ENCODE measurements around the gene ANKRD36C. TPM values are rescaled to one million over a fixed set of nuclear protein-coding genes. Genes with fewer than 3 reads are reported as not detected.
"Not testable (repeated sequence)": the region's sequence is repeated elsewhere in the genome, so short reads cannot be mapped to it uniquely, and the experiment has no call there.

ANKRD36C gene
- total and polyA plus RNA-seq, 3 experiments from 2014 or later: 22.7 to 29.8 (median 26.6) TPM

DNA sequence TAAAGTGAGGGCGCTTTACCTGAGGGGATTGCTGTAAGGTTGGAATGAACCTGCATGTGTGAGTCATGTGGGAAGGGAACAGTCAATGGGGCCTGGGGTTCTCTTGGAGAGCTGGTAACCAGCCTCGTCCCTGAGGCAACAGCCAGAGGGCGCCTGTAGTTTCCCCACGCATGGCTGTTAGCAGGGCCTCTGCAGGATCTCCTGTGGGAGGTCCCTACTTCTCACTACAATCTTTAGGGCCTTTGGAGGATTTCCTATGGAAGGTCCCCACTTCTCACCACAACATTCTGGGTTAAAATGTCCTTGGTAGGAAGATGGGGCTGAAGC, 19.5 kb upstream of the ANKRD36C start:
- H3K9me3 Mint-ChIP-seq; H3K36me3 Mint-ChIP-seq; H3K4me3 ChIP-seq (ENCODE audit: low read length); H3K4me1 ChIP-seq (ENCODE audit: insufficient read depth, low read length); CTCF ChIA-PET; POLR2A ChIA-PET; H3K27ac ChIP-seq (ENCODE audit: low read depth, low read length); H3K9me3 ChIP-seq (ENCODE audit: low read length); H3K36me3 ChIP-seq (ENCODE audit: insufficient read depth, low read length); H3K27me3 ChIP-seq (ENCODE audit: insufficient read depth, low read length, poor library complexity, severe bottlenecking): not testable (repeated sequence)
- peaks cover 9 to 18% (median 12%) of the 10 kb centered on the region in 3 donors for H3K4me1 Mint-ChIP-seq
- DNase-seq: peak in 1 of 5 donors; percentile 12
- peak overlapping the region in 4 of 8 donors; percentile 52 to 81 (median 76) for H3K27ac Mint-ChIP-seq
- peaks cover 1 to 14% of the 10 kb centered on the region in 2 donors for H3K27me3 Mint-ChIP-seq
- H3K4me3 Mint-ChIP-seq: peak overlapping the region; percentile 59 to 84 (median 64)

GRCh38 chr2:96010320-96011128, 18.9 kb upstream of the ANKRD36C start:
- H3K4me1 Mint-ChIP-seq: peaks cover 9 to 18% (median 12%) of the 10 kb centered on the region in 3 donors
- peak overlapping the region; percentile 47 for H3K27ac ChIP-seq (ENCODE audit: low read depth, low read length)
- CTCF ChIA-PET: interaction anchor here (1.3 kb wide), 1 partner anchor 12 kb away, joined by 5 read pairs; no protein-coding TSS in a partner anchor
- peak; percentile 93 to 97 (median 96) for DNase-seq
- H3K36me3 Mint-ChIP-seq; H3K9me3 ChIP-seq (ENCODE audit: low read length); H3K4me1 ChIP-seq (ENCODE audit: insufficient read depth, low read length); H3K36me3 ChIP-seq (ENCODE audit: insufficient read depth, low read length); H3K9me3 Mint-ChIP-seq; H3K27me3 ChIP-seq (ENCODE audit: insufficient read depth, low read length, poor library complexity, severe bottlenecking); POLR2A ChIA-PET: not testable (repeated sequence)
- peaks cover 1 to 18% of the 10 kb centered on the region in 2 donors for H3K27me3 Mint-ChIP-seq
- peak overlapping the region; percentile 28 for H3K4me3 ChIP-seq (ENCODE audit: low read length)
- H3K4me3 Mint-ChIP-seq: peak overlapping the region; percentile 73 to 88 (median 77)
- H3K27ac Mint-ChIP-seq: peak overlapping the region; percentile 72 to 93 (median 89)

DNA sequence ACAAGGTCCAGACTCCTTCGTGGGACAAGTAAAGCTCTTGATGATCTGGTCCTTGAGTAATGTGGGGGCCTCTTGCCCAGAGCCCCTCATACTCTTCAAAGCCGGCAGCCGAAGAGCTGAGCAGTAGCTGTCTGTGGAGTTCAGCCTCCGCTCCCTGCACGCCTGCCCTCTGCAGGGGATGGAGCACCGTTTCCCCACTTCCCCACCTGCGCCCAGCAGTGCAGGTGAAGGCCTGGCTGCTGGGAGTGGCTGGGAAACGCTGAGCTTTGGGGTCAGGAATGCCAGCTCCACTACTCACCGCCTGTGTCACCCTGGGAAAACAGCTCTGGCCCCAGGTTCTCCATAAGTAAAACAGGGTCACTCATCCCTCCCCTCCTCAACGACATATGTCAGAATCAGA, 18.2 kb upstream of the ANKRD36C start:
- POLR2A ChIA-PET; H3K36me3 Mint-ChIP-seq; H3K4me1 ChIP-seq (ENCODE audit: insufficient read depth, low read length); H3K27me3 ChIP-seq (ENCODE audit: insufficient read depth, low read length, poor library complexity, severe bottlenecking); H3K36me3 ChIP-seq (ENCODE audit: insufficient read depth, low read length); H3K9me3 Mint-ChIP-seq; H3K9me3 ChIP-seq (ENCODE audit: low read length): not testable (repeated sequence)
- H3K27me3 Mint-ChIP-seq: peaks cover 1 to 25% of the 10 kb centered on the region in 2 donors
- H3K27ac Mint-ChIP-seq: peak overlapping the region; percentile 72 to 95 (median 89)
- DNase-seq: peak in 1 of 5 donors; percentile 11
- CTCF ChIA-PET: interaction anchor here (1.3 to 2.1 kb wide), 2 partner anchors 13 to 17 kb away, joined by 5 to 8 read pairs; no protein-coding TSS in a partner anchor
- peak overlapping the region; percentile 73 to 88 (median 77) for H3K4me3 Mint-ChIP-seq
- H3K4me1 Mint-ChIP-seq: peaks cover 9 to 18% (median 12%) of the 10 kb centered on the region in 3 donors
- H3K27ac ChIP-seq (ENCODE audit: low read depth, low read length): peak overlapping the region; percentile 47
- peak overlapping the region; percentile 28 for H3K4me3 ChIP-seq (ENCODE audit: low read length)

GRCh38 chr2:96008051-96008450, 16.4 kb upstream of the ANKRD36C start:
- H3K4me1 ChIP-seq (ENCODE audit: insufficient read depth, low read length); H3K27me3 ChIP-seq (ENCODE audit: insufficient read depth, low read length, poor library complexity, severe bottlenecking); H3K9me3 Mint-ChIP-seq; H3K36me3 ChIP-seq (ENCODE audit: insufficient read depth, low read length); H3K9me3 ChIP-seq (ENCODE audit: low read length); H3K4me3 ChIP-seq (ENCODE audit: low read length); H3K36me3 Mint-ChIP-seq; POLR2A ChIA-PET; H3K27ac ChIP-seq (ENCODE audit: low read depth, low read length); DNase-seq: not testable (repeated sequence)
- Mint-ChIP-seq H3K4me1 (peaks cover 9 to 18% (median 12%) of the 10 kb centered on the region in 3 donors), H3K27me3 (peaks cover 3 to 35% of the 10 kb centered on the region in 2 donors), H3K27ac (peak overlapping the region in 6 of 8 donors; percentile 7 to 81 (median 26)), H3K4me3 (peak overlapping the region in 3 of 7 donors; percentile 12 to 26 (median 20))
- CTCF ChIA-PET: interaction anchor here (2.1 kb wide), 1 partner anchor 15 kb away, joined by 8 read pairs; no protein-coding TSS in a partner anchor

- H3K4me3 ChIP-seq (ENCODE audit: low read length); H3K27me3 ChIP-seq (ENCODE audit: insufficient read depth, low read length, poor library complexity, severe bottlenecking); H3K36me3 ChIP-seq (ENCODE audit: insufficient read depth, low read length); H3K9me3 ChIP-seq (ENCODE audit: low read length); H3K9me3 Mint-ChIP-seq; H3K27ac ChIP-seq (ENCODE audit: low read depth, low read length); H3K4me1 ChIP-seq (ENCODE audit: insufficient read depth, low read length); POLR2A ChIA-PET; DNase-seq: not testable (repeated sequence)
- CTCF ChIA-PET: interaction anchor here (0.6 kb wide), 1 partner anchor 260 kb away, joined by 3 read pairs; no protein-coding TSS in a partner anchor
- Mint-ChIP-seq H3K36me3 (peaks cover 0 to 10% (median 0%) of the 10 kb centered on the region in 3 donors), H3K4me1 (peaks cover 9 to 13% (median 10%) of the 10 kb centered on the region in 3 donors), H3K27me3 (peaks cover 9 to 50% of the 10 kb centered on the region in 2 donors), H3K27ac (peak overlapping the region in 2 of 8 donors; percentile 38 to 64), H3K4me3 (peak overlapping the region in 1 of 7 donors; percentile 5)
Observed at GRCh38 chr2:96006248-96006647, 14.6 kb upstream of the ANKRD36C start.

- H3K9me3 Mint-ChIP-seq; H3K36me3 ChIP-seq (ENCODE audit: insufficient read depth, low read length); H3K36me3 Mint-ChIP-seq; H3K4me1 ChIP-seq (ENCODE audit: insufficient read depth, low read length); H3K9me3 ChIP-seq (ENCODE audit: low read length); H3K27me3 ChIP-seq (ENCODE audit: insufficient read depth, low read length, poor library complexity, severe bottlenecking); H3K4me1 Mint-ChIP-seq: not testable (repeated sequence)
- peaks cover 5 to 23% of the 10 kb centered on the region in 2 donors for H3K27me3 Mint-ChIP-seq
- H3K27ac Mint-ChIP-seq: peak overlapping the region; percentile 86 to 96 (median 94)
- peak overlapping the region; percentile 90 to 98 (median 93) for H3K4me3 Mint-ChIP-seq
- CTCF ChIA-PET: interaction anchor here (0.8 to 2.9 kb wide), 13 partner anchors 16 to 561 kb away, joined by 3 to 17 read pairs (median 5); partner anchors contain the start of genes ADRA2B, ASTL and STARD7
- POLR2A ChIA-PET: interaction anchor here (1.0 to 1.1 kb wide), 3 partner anchors 165 to 182 kb away, joined by 3 to 5 read pairs (median 5); no protein-coding TSS in a partner anchor
- DNase-seq: peak; percentile 15 to 70 (median 67)
- Histone ChIP-seq H3K27ac (ENCODE audit: low read depth, low read length) (peak overlapping the region; percentile 38), H3K4me3 (ENCODE audit: low read length) (peak overlapping the region; percentile 70)
Observed at GRCh38 chr2:95992520-95993272, 1.1 kb upstream of the ANKRD36C start.

DNA sequence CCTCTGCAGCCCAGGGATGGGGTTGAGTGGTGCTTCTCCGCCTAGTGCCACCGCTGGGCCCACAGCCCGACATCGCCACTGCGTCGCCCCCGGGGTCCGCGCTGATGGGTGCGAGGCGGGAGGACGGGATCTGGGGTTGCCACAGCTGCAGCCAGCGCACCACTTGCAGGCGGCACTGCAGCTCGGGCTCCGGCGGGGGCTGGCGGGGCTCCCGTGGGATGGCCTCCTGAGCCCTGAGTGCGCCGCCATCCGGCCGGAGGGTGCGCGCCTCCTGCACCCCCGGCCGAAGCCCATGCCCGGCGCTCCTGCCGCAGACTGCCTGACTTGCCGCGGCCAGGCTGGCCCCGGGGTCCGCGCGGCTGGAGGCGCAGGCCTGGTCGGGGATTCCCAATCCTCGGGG, 478 bp upstream of the ANKRD36C start:
- Mint-ChIP-seq H3K27ac (peak overlapping the region in 5 of 8 donors; percentile 57 to 98 (median 74)), H3K4me3 (peak overlapping the region in 6 of 7 donors; percentile 68 to 97 (median 73)), H3K27me3 (peaks cover 5 to 21% of the 10 kb centered on the region in 2 donors)
- not testable (repeated sequence) for H3K36me3 Mint-ChIP-seq; H3K36me3 ChIP-seq (ENCODE audit: insufficient read depth, low read length); H3K4me1 Mint-ChIP-seq; H3K27me3 ChIP-seq (ENCODE audit: insufficient read depth, low read length, poor library complexity, severe bottlenecking); H3K4me3 ChIP-seq (ENCODE audit: low read length); H3K27ac ChIP-seq (ENCODE audit: low read depth, low read length); H3K4me1 ChIP-seq (ENCODE audit: insufficient read depth, low read length); H3K9me3 Mint-ChIP-seq; H3K9me3 ChIP-seq (ENCODE audit: low read length)
- DNase-seq: peak in 4 of 5 donors; percentile 13 to 62 (median 53)
- POLR2A ChIA-PET: interaction anchor here (1.0 to 1.1 kb wide), 3 partner anchors 166 to 183 kb away, joined by 3 to 5 read pairs (median 5); no protein-coding TSS in a partner anchor
- CTCF ChIA-PET: interaction anchor here (0.8 to 2.9 kb wide), 12 partner anchors 17 to 562 kb away, joined by 3 to 17 read pairs (median 5); partner anchors contain the start of genes ADRA2B, ASTL and STARD7
